ENCODE results near the gene MSN.
A peak's percentile ranks its signal among the peaks of the same experiment; 100 is the strongest.

The MSN gene

GRCh38 chrX:65673857-65674203, 6.4 kb downstream of the MSN start:
- no peak for DNase-seq (ENCODE audit: low read depth in 2 of 2)

GRCh38 chrX:65674204-65674893, 6.9 kb downstream of the MSN start:
- no peak for DNase-seq (ENCODE audit: low read depth in 2 of 2)

GRCh38 chrX:65677954-65678469, 10.6 kb downstream of the MSN start:
- DNase-seq (ENCODE audit: low read depth in 2 of 2), result no peak

GRCh38 chrX:65679071-65679540, 11.7 kb downstream of the MSN start:
- DNase-seq (ENCODE audit: low read depth in 2 of 2), result no peak

- no peak for DNase-seq (ENCODE audit: low read depth in 2 of 2)
Measured at GRCh38 chrX:65681810-65682209, 14.4 kb downstream of the MSN start.

GRCh38 chrX:65685112-65685511, 17.7 kb downstream of the MSN start:
- no peak for DNase-seq (ENCODE audit: low read depth in 2 of 2)

GRCh38 chrX:65686236-65686635, 18.8 kb downstream of the MSN start:
- no peak for DNase-seq (ENCODE audit: low read depth in 2 of 2)

GRCh38 chrX:65687367-65687766, 19.9 kb downstream of the MSN start:
- DNase-seq (ENCODE audit: low read depth in 2 of 2), result no peak

- no peak for DNase-seq (ENCODE audit: low read depth in 2 of 2)
Measured at GRCh38 chrX:65688403-65688871, 21.0 kb downstream of the MSN start.

GRCh38 chrX:65689377-65689776, 21.9 kb downstream of the MSN start:
- no peak for DNase-seq (ENCODE audit: low read depth in 2 of 2)

GRCh38 chrX:65690057-65690855, 22.8 kb downstream of the MSN start:
- DNase-seq (ENCODE audit: low read depth in 2 of 2), result no peak

- no peak for DNase-seq (ENCODE audit: low read depth in 2 of 2)
Measured at GRCh38 chrX:65695849-65696449, 28.5 kb downstream of the MSN start.

- no peak for DNase-seq (ENCODE audit: low read depth in 2 of 2)
Measured at GRCh38 chrX:65696613-65697012, 29.2 kb downstream of the MSN start.

- DNase-seq (ENCODE audit: low read depth in 2 of 2), result no peak
Measured at GRCh38 chrX:65697211-65697641, 29.8 kb downstream of the MSN start.

GRCh38 chrX:65697915-65698796, 30.7 kb downstream of the MSN start:
- DNase-seq (ENCODE audit: low read depth in 2 of 2), result peak; percentile 47 to 57

GRCh38 chrX:65702956-65703355, 35.5 kb downstream of the MSN start:
- no peak for DNase-seq (ENCODE audit: low read depth in 2 of 2)

GRCh38 chrX:65705439-65705838, 38.0 kb downstream of the MSN start:
- DNase-seq (ENCODE audit: low read depth in 2 of 2), result no peak

GRCh38 chrX:65706041-65706828, 38.8 kb downstream of the MSN start:
- peak; percentile 30 for DNase-seq (ENCODE audit: low read depth in 2 of 2)

GRCh38 chrX:65707151-65707550, 39.7 kb downstream of the MSN start:
- no peak for DNase-seq (ENCODE audit: low read depth in 2 of 2)

- DNase-seq (ENCODE audit: low read depth in 2 of 2), result no peak
Measured at GRCh38 chrX:65712005-65712806, 44.8 kb downstream of the MSN start.

All from activated CD4-positive, alpha-beta T cell treated with anti-CD3 and anti-CD28 coated beads for 24 hours (primary cell).